PC-9 (cell line): ENCODE results near the gene SNCB. TPM values are rescaled to one million over a fixed set of nuclear protein-coding genes. Genes with fewer than 3 reads are reported as not detected.
"Not testable (repeated sequence)": the region's sequence is repeated elsewhere in the genome, so short reads cannot be mapped to it uniquely, and the experiment has no call there.

Source experiments
- BruUV-seq: library from RNA; stranded (reverse); fragments of 400-500 nt; replicated peaks from 2 replicates; lab custom pipeline; 2021; lab: Mats Ljungman, UMichigan
- CTCF ChIA-PET: fragments of 300-600 bp; sonication (Branson Sonifier 250); formaldehyde crosslinking; loops from one replicate; lab custom pipeline; 2022; ENCODE audit warnings: antibody characterized with exemption; lab: Charles Lee
- POLR2A ChIA-PET: fragments of 300-600 bp; sonication (Branson Sonifier 250); formaldehyde crosslinking; loops from one replicate; lab custom pipeline; 2022; ENCODE audit warnings: antibody characterized with exemption; ENCODE audit not compliant: unreplicated experiment; lab: Charles Lee
- DNase-seq, 2 experiments: peaks; one replicate each; pipeline versions ENCODE4 v3.0.0 to v3.0.0-alpha.2; 2015 to 2022; ENCODE audit warnings: mixed read lengths in 1 of 2
- H2AFZ ChIP-seq: fragments of 200-600 bp; sonication (generic); 2 replicates; pipeline ENCODE4 v1.8.1; 2017; ENCODE audit warnings: antibody characterized with exemption
- H3F3A ChIP-seq: fragments of 200-600 bp; sonication (generic); 2 replicates; pipeline ENCODE4 v1.8.1; 2017; ENCODE audit warnings: antibody characterized with exemption, mild to moderate bottlenecking, low read depth; ENCODE audit not compliant: insufficient read depth
- H3K27ac ChIP-seq: fragments of 200-600 bp; sonication (generic); 2 replicates; pipeline ENCODE4 v1.6.1; 2016; ENCODE audit warnings: mixed run types
- H3K27me3 ChIP-seq: fragments of 200-600 bp; sonication (generic); 2 replicates; pipeline ENCODE4 v1.6.1; 2016; ENCODE audit warnings: low read depth, mixed run types; ENCODE audit not compliant: insufficient read depth
- H3K36me3 ChIP-seq: fragments of 200-600 bp; sonication (generic); 2 replicates; pipeline ENCODE4 v1.6.1; 2016; ENCODE audit warnings: low read depth, mixed run types
- H3K4me1 ChIP-seq: fragments of 200-600 bp; sonication (generic); replicated peaks from 2 replicates; pipeline ENCODE4 v1.6.1; 2016; ENCODE audit warnings: mixed run types; ENCODE audit not compliant: insufficient read depth
- H3K4me2 ChIP-seq: fragments of 200-600 bp; sonication (generic); 2 replicates; pipeline ENCODE4 v1.6.1; 2017; ENCODE audit warnings: mixed run types
- H3K4me3 ChIP-seq: fragments of 200-600 bp; sonication (generic); 2 replicates; pipeline ENCODE4 v1.6.1; 2016; ENCODE audit warnings: mixed run types
- H3K79me2 ChIP-seq: fragments of 200-600 bp; sonication (generic); 2 replicates; pipeline ENCODE4 v1.6.1; 2017; ENCODE audit warnings: low read depth, mixed run types
- H3K9me2 ChIP-seq: fragments of 200-600 bp; sonication (generic); 2 replicates; pipeline ENCODE4 v1.8.1; 2017; ENCODE audit warnings: mild to moderate bottlenecking; ENCODE audit not compliant: insufficient read depth
- H3K9me3 ChIP-seq: fragments of 200-600 bp; sonication (generic); 2 replicates; pipeline ENCODE4 v1.8.1; 2016; ENCODE audit warnings: low read depth; ENCODE audit not compliant: insufficient read depth
- H4K20me1 ChIP-seq: fragments of 200-600 bp; sonication (generic); 2 replicates; pipeline ENCODE4 v1.8.1; 2017; ENCODE audit not compliant: insufficient read depth
- EZH2 ChIP-seq: fragments of 200-600 bp; sonication (generic); IDR thresholded peaks from 2 replicates; pipeline ENCODE4 v1.8.0; 2017; ENCODE audit warnings: antibody characterized with exemption, low read depth
- intact Hi-C: fragments of 100-400 bp; cut with micrococcal nuclease; formaldehyde crosslinking; loops from one replicate; pipeline ENCODE4 v1.10.0; 2022; ENCODE audit not compliant: unreplicated experiment
- total RNA-seq: library from RNA; stranded (reverse); gene quantifications from 2 replicates; pipeline ENCODE4 v1.2.3, GENCODE V29; 2021
- TF ChIP-seq, protein P1 (sequence below): fragments of 200-600 bp; sonication (generic); conservative IDR thresholded peaks from 2 replicates; pipeline ENCODE4 v1.6.1; 2017; ENCODE audit warnings: mixed run types, antibody characterized with exemption, mild to moderate bottlenecking, moderate library complexity

Gene SNCB
- total RNA-seq, 1 experiment from 2014 or later: not detected

DNA sequence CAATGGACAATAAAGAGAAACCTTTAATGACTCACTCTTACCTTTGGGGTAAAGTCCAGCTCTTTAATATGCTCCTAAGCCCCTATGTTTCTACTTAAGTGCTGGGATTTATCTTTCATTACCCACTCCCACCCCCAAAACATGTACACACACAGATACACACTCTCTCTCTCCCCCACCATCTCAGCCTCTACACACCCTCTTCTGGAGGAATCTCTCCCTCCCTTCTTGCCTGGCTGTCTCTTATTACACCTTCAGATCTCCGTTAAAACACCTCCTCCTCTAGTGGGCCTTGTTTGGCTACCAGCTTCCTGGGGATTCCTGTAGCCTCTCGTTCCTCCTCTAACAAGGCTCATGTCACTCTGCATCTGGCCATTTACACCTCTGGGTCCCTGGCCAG lies 27.2 kb downstream of the SNCB start:
- DNase-seq: no peak
- Histone ChIP-seq H3K4me2 (no peak overlapping the region), H3K36me3 (no peaks in the 10 kb centered on the region), H2AFZ (no peak overlapping the region), H3K79me2 (no peaks in the 10 kb centered on the region), H3K27me3 (no peaks in the 10 kb centered on the region), H3K4me3 (no peak overlapping the region), H3K9me2 (no peaks in the 10 kb centered on the region), H3K27ac (no peak overlapping the region), H3F3A (no peaks in the 10 kb centered on the region), H4K20me1 (no peaks in the 10 kb centered on the region; the same call in 1 of the 2 replicates), H3K4me1 (no peaks in the 10 kb centered on the region), H3K9me3 (no peaks in the 10 kb centered on the region)
- TF ChIP-seq, protein P1, sequence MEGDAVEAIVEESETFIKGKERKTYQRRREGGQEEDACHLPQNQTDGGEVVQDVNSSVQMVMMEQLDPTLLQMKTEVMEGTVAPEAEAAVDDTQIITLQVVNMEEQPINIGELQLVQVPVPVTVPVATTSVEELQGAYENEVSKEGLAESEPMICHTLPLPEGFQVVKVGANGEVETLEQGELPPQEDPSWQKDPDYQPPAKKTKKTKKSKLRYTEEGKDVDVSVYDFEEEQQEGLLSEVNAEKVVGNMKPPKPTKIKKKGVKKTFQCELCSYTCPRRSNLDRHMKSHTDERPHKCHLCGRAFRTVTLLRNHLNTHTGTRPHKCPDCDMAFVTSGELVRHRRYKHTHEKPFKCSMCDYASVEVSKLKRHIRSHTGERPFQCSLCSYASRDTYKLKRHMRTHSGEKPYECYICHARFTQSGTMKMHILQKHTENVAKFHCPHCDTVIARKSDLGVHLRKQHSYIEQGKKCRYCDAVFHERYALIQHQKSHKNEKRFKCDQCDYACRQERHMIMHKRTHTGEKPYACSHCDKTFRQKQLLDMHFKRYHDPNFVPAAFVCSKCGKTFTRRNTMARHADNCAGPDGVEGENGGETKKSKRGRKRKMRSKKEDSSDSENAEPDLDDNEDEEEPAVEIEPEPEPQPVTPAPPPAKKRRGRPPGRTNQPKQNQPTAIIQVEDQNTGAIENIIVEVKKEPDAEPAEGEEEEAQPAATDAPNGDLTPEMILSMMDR: no peak
- TF ChIP-seq EZH2: no peak
- ChIA-PET POLR2A (no interaction called here), CTCF (no interaction called here)
- intact Hi-C loops: no loop called here
- no TSS peak for BruUV-seq

DNA sequence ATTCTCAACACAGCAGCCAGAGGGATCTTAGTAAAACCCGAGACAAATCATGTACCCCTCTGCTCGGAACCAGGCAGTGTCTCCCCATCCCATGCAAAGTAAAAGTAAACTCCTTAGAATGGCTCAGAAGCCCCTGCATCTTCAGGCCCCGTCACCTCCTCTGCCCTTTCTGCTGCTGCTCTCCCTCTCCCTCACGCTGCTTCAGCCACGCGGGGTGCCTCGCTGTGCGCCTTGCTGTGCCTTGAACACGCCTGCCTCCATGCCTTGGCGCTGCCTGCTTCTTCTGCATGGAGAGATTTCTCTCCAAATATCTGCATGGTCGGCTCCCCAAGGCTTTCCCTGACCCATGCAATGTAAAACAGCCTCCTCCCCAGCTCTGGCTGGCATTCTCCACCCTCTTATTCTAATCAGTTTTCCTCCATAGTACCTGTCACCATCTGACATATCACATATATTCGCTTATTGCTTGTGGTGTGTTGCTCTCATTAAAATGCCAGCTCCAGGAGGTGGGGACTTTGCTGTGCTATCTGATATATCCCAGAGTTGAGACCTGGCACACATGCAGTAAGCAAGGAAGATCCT lies 28.3 kb downstream of the SNCB start:
- Histone ChIP-seq H3K9me2 (no peaks in the 10 kb centered on the region), H4K20me1 (no peaks in the 10 kb centered on the region; the same call in 1 of the 2 replicates), H3K4me3 (no peak overlapping the region), H3K36me3 (no peaks in the 10 kb centered on the region), H3K27ac (no peak overlapping the region), H3F3A (no peaks in the 10 kb centered on the region), H2AFZ (no peak overlapping the region), H3K79me2 (no peaks in the 10 kb centered on the region), H3K9me3 (no peaks in the 10 kb centered on the region), H3K27me3 (no peaks in the 10 kb centered on the region), H3K4me1 (no peaks in the 10 kb centered on the region), H3K4me2 (no peak overlapping the region)
- CTCF ChIA-PET: no interaction called here
- POLR2A ChIA-PET: no interaction called here
- intact Hi-C loops: no loop called here
- no TSS peak for BruUV-seq
- DNase-seq: no peak
- no peak for TF ChIP-seq EZH2
- TF ChIP-seq, protein P1: no peak

DNA sequence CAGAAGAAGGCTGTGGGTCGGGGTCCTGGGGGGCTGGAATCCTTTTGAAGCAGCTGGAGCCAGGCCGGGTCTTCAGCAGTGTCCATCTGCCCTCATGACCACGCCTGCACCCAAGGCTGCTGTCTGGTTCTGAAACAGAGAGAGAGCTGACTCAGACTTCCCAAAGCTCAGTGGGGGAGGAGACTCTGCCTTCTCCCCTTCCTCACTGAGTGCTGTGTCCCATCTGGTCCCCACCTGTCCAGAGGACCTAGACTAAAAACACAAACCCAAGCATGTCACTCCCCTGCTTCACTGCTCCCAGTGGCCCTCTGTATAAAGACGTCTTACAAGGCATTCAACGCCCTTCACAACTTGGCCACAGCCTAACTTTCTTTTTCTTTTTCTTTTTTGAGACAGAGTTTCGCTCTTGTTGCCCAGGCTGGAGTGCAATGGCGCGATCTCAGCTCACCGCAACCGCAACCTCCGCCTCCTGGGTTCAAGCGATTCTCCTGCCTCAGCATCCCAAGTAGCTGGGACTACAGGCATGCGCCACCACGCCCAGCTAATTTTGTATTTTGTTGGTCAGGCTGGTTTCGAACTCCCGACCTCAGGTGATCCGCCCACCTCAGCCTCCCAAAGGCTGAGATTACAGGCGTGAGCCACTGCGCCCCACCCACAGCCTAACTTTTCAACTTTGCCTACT lies 30.4 kb downstream of the SNCB start:
- H3K9me3 ChIP-seq, H3K4me3 ChIP-seq, H3F3A ChIP-seq, H2AFZ ChIP-seq, POLR2A ChIA-PET, H4K20me1 ChIP-seq, H3K27ac ChIP-seq, CTCF ChIA-PET, H3K4me2 ChIP-seq, H3K9me2 ChIP-seq, H3K36me3 ChIP-seq, DNase-seq, BruUV-seq, H3K27me3 ChIP-seq, H3K4me1 ChIP-seq, intact Hi-C loops, H3K79me2 ChIP-seq: not testable (repeated sequence)
